ENCODE results near the gene SEPTIN2.

DNA sequence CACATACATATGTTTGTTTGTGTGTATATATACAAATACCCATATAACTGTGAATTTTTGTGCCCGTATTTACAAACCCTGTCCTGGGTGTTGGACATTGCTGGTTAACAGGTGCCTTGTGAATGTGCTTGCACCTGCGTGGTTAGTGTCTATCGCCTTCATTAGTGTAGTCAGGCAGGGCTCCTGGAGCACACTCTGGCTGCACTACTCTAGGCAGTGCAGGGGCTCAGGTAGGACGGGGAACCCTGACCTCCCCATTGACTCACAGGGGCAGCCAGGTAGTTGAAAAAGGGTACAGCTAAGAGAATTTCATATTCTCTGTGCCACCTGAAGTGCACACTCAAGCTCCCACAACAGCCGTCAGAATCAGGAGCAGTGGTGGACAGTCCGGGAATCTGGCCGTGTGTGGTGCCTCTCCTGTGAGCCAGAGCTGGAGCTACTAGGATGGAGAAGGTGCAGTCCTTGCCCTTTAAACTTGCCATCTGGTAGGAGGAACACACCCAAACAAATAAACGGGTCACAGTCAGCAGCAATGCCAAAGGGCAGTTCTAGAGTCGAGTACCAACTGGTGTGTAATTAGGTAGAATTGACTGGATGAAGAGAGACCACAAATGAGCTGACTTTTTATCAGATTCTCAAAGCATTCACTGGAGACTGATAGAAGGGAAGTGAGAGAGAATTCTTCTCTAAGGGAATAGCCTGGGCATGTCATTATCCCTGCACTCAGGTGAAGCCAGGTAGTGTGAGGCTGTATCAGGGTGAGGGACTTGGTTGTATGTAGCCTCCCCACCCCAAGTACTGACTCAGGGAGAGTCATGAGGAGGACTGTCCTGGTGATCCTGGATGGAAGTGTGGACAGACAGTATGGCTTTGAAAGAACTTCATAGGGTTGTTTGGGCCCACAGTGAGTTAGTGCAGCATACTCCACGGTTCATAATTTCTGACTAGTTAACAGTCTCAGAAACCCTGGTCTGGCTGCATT lies 84.5 kb downstream of the SEPTIN2 start:
- TF ChIP-seq, protein P1, sequence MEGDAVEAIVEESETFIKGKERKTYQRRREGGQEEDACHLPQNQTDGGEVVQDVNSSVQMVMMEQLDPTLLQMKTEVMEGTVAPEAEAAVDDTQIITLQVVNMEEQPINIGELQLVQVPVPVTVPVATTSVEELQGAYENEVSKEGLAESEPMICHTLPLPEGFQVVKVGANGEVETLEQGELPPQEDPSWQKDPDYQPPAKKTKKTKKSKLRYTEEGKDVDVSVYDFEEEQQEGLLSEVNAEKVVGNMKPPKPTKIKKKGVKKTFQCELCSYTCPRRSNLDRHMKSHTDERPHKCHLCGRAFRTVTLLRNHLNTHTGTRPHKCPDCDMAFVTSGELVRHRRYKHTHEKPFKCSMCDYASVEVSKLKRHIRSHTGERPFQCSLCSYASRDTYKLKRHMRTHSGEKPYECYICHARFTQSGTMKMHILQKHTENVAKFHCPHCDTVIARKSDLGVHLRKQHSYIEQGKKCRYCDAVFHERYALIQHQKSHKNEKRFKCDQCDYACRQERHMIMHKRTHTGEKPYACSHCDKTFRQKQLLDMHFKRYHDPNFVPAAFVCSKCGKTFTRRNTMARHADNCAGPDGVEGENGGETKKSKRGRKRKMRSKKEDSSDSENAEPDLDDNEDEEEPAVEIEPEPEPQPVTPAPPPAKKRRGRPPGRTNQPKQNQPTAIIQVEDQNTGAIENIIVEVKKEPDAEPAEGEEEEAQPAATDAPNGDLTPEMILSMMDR (IDR thresholded peaks at IDR 0.05 in 2 of 3, conservative IDR thresholded peaks at IDR 0.05 in 1 of 3; ENCODE audit: control insufficient read depth in 2 of 3, extremely low read depth in 1 of 3, insufficient read depth in 1 of 3, low read depth in 3 of 3, low read length in 3 of 3), result no peak
- no peak for TF ChIP-seq RCOR1 (conservative IDR thresholded peaks at IDR 0.05; ENCODE audit: low read depth, low read length)
- no peak for TF ChIP-seq PAX5 (IDR thresholded peaks at IDR 0.05; ENCODE audit: borderline replicate concordance, low read depth, low read length)
- TF ChIP-seq, protein P2, sequence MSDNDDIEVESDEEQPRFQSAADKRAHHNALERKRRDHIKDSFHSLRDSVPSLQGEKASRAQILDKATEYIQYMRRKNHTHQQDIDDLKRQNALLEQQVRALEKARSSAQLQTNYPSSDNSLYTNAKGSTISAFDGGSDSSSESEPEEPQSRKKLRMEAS (IDR thresholded peaks at IDR 0.05; ENCODE audit: low read depth, low read length), result no peak
- no peak for TF ChIP-seq NRF1 (conservative IDR thresholded peaks at IDR 0.05; ENCODE audit: low read depth, low read length)
- TF ChIP-seq BRCA1 (IDR thresholded peaks at IDR 0.05; ENCODE audit: low read depth, low read length), result no peak
- TF ChIP-seq, protein P3, sequence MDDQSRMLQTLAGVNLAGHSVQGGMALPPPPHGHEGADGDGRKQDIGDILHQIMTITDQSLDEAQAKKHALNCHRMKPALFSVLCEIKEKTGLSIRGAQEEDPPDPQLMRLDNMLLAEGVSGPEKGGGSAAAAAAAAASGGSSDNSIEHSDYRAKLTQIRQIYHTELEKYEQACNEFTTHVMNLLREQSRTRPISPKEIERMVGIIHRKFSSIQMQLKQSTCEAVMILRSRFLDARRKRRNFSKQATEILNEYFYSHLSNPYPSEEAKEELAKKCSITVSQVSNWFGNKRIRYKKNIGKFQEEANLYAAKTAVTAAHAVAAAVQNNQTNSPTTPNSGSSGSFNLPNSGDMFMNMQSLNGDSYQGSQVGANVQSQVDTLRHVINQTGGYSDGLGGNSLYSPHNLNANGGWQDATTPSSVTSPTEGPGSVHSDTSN (IDR thresholded peaks at IDR 0.05; ENCODE audit: insufficient replicate concordance, low read depth, low read length), result no peak
- no peak for TF ChIP-seq RFX5 (IDR thresholded peaks at IDR 0.05; ENCODE audit: low read depth, low read length)

Measured in GM12878 (cell line).